Measurements from ENCODE around the gene MAPK8IP3. TPM values are rescaled to one million over a fixed set of nuclear protein-coding genes. Genes with fewer than 3 reads are reported as not detected.
A peak's percentile ranks its signal among the peaks of the same experiment; 100 is the strongest.

Gene MAPK8IP3
- total and polyA plus RNA-seq, 12 donors, result 12.1 to 430 (median 56.1) TPM

DNA sequence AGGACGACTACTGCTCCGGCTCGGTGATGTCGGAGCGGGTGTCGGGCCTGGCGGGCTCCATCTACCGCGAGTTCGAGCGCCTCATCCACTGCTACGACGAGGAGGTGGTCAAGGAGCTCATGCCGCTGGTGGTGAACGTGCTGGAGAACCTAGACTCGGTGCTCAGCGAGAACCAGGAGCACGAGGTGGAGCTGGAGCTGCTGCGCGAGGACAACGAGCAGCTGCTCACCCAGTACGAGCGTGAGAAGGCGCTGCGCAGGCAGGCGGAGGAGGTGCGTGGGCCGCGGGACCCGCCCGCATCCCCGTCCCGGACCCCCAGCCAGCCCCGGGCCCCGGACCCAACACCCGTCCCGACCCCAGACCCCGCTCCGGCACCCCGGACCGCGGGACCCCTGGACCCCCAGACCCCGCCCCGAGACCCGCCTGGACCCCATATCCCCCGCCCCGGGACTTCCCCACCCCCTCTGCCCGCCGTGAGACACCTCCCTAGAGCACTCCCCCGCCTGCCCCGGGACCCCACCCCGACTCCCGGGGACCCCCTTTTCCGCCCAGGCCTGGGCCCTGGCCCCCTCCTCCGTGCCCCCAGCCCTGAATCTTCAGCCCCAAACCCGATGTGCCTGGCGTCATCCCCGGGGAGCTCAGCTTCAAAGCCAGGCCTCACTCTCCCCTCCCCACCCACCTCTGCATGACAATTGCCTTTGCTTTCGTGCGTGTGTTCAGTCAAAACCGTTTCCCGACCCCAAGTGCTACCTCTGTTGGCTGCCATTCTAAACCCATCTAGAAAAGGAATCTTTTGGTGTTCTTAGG is 594 bp downstream of the MAPK8IP3 start:
- TF ChIP-seq, protein P1, sequence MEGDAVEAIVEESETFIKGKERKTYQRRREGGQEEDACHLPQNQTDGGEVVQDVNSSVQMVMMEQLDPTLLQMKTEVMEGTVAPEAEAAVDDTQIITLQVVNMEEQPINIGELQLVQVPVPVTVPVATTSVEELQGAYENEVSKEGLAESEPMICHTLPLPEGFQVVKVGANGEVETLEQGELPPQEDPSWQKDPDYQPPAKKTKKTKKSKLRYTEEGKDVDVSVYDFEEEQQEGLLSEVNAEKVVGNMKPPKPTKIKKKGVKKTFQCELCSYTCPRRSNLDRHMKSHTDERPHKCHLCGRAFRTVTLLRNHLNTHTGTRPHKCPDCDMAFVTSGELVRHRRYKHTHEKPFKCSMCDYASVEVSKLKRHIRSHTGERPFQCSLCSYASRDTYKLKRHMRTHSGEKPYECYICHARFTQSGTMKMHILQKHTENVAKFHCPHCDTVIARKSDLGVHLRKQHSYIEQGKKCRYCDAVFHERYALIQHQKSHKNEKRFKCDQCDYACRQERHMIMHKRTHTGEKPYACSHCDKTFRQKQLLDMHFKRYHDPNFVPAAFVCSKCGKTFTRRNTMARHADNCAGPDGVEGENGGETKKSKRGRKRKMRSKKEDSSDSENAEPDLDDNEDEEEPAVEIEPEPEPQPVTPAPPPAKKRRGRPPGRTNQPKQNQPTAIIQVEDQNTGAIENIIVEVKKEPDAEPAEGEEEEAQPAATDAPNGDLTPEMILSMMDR (IDR thresholded peaks at IDR 0.05), result no peak
- H3K4me1 ChIP-seq (replicated peaks in 1 of 2), result peaks cover 34 to 42% of the 10 kb centered on the region in 2 donors
- peak overlapping the region; percentile 65 to 95 (median 78) for H3K4me3 ChIP-seq
- 0 to 1% (median 0%) methylated on average over 4 to 61 of the region's 62 CpGs for WGBS, 4 donors
- DNase-seq, result peak in 5 of 7 donors; percentile 23 to 54 (median 36)
- no peaks in the 10 kb centered on the region for H3K27me3 ChIP-seq
- H3K27ac ChIP-seq, result peak overlapping the region; percentile 66 to 100 (median 92)
- H3K9me3 ChIP-seq (replicated peaks in 1 of 3), result no peaks in the 10 kb centered on the region
- intact Hi-C loops (cut with DNase I), result no loop called here
- peaks cover 0 to 10% of the 10 kb centered on the region in 2 donors for H3K36me3 ChIP-seq (replicated peaks in 1 of 2)

DNA sequence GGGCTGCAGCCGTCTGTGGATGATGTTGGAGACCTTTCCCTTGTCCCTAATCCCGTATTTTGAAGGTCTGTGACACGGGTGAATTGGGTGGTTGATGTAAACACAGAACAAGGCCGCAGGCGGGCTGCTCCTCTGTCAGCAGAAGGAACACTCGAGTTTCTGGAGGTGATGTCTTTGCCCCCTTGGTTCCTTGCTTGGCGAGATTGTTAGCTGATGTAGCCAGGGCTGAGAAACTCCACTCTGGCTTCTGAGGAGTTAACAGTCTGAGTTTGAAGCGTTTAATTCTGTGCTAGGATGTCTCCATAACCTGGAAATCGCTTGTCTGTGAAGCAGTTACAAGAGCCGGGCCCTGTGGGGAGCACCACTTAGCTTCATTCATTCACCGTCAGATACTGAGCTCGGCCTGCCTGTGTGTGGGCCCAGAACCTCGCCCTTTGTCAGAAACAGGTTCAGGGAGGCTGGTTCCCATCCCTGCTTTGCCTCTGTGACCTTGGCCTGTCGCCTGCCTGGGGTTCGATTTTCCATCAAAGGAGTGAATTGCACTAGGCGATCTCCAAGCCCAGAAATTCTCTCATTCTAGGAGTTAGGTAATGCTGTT is 1.3 kb downstream of the MAPK8IP3 start:
- Histone ChIP-seq H3K36me3 (replicated peaks in 1 of 2) (peaks cover 0 to 5% of the 10 kb centered on the region in 2 donors), H3K9me3 (replicated peaks in 1 of 3) (no peaks in the 10 kb centered on the region), H3K27ac (peak overlapping the region; percentile 29 to 100 (median 92)), H3K4me1 (replicated peaks in 1 of 2) (peaks cover 34 to 45% of the 10 kb centered on the region in 2 donors), H3K4me3 (peak overlapping the region in 3 of 4 donors; percentile 11 to 95 (median 85)), H3K27me3 (no peaks in the 10 kb centered on the region)
- peak in 1 of 2 donors; percentile 28 for TF ChIP-seq POLR2A (IDR thresholded peaks at IDR 0.05)
- TF ChIP-seq, protein P1 (IDR thresholded peaks at IDR 0.05), result no peak
- DNase-seq, result peak in 6 of 7 donors; percentile 45 to 70 (median 56)
- 6 to 11% (median 8%) methylated on average over 14 to 16 of the region's 16 CpGs for WGBS, 4 donors
- intact Hi-C loops (cut with DNase I), result no loop called here

DNA sequence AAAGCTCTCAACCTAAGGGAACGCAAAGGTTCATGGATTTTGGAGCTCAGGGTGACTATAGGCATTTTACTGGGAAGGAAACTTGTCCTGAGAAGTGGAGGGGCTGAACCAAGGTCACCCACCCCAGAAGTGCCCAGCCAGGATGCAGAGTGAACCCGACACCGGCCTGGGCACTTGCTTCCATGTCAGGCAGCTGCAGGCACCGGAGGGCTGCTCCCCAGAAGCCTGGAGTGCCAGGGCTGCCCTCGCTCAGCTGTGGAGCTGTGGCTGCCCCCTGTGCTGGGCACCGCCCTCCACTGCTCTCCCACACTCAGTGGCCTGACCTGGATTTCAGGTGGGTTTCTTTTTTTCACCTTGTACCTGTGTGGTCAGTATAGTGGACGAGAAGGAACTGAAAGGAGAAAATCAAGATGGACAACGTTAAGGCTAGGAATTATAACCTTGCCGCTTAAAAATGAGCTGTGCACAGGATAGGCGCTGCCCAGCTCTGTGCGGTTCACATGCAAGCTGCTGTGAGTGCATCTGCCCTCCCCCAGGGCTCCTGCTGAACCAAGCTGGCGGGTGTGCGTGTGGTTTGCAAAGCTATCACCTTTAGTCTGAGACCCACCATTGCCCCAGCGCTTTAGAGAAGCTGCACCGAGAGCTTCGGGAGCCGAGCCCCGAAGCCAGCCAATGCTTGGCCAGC is 2.2 kb downstream of the MAPK8IP3 start:
- Histone ChIP-seq H3K36me3 (replicated peaks in 1 of 2) (no peaks in the 10 kb centered on the region), H3K27me3 (no peaks in the 10 kb centered on the region), H3K4me1 (replicated peaks in 1 of 2) (peaks cover 44 to 54% of the 10 kb centered on the region in 2 donors), H3K9me3 (replicated peaks in 1 of 3) (no peaks in the 10 kb centered on the region), H3K27ac (peak overlapping the region; percentile 86 to 100 (median 92)), H3K4me3 (peak overlapping the region in 1 of 4 donors; percentile 7)
- intact Hi-C loops (cut with DNase I), result no loop called here
- DNase-seq, result peak in 2 of 7 donors; percentile 40 to 48
- WGBS, 4 donors, result 60 to 70% (median 63%) methylated on average over 15 to 18 of the region's 18 CpGs
- TF ChIP-seq, protein P1 (IDR thresholded peaks at IDR 0.05), result no peak
- no peak for TF ChIP-seq POLR2A (IDR thresholded peaks at IDR 0.05)

DNA sequence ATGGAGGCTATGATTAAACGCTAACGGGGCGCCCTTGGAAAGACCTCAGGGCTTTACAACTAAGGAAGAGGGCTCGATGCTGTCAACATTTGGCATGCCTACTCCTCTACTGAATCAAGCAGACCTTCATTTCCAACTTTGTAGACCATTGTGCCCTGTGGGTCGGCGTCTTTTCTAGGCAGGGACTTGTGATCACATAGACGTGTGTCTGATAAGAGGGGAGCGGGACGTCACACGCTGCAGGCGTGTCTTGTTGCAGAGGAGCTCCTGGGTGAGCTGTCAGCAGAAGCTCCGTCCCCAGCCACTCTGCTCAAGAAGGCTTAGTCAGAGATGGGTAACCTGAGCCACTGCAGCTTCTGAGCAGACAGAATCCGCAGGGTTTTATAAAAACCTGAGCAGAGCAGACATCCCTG is 2.8 kb downstream of the MAPK8IP3 start:
- peaks cover 48 to 60% of the 10 kb centered on the region in 2 donors for H3K4me1 ChIP-seq (replicated peaks in 1 of 2)
- no peaks in the 10 kb centered on the region for H3K9me3 ChIP-seq (replicated peaks in 1 of 3)
- 36 to 50% (median 43%) methylated on average over 13 of the region's 13 CpGs for WGBS, 4 donors
- peak overlapping the region in 1 of 4 donors; percentile 7 for H3K4me3 ChIP-seq
- TF ChIP-seq, protein P1 (IDR thresholded peaks at IDR 0.05), result no peak
- peak; percentile 35 to 84 for TF ChIP-seq POLR2A (IDR thresholded peaks at IDR 0.05)
- DNase-seq, result peak; percentile 79 to 97 (median 93)
- H3K36me3 ChIP-seq (replicated peaks in 1 of 2), result no peaks in the 10 kb centered on the region
- H3K27me3 ChIP-seq, result no peaks in the 10 kb centered on the region
- intact Hi-C loops (cut with DNase I), result no loop called here
- H3K27ac ChIP-seq, result peak overlapping the region; percentile 86 to 100 (median 92)

All from adrenal gland (tissue), 12 donors.